ENCODE data around the gene LRRC27.

The LRRC27 gene

GRCh38 chr10:132405463-132405991 is 73.5 kb downstream of the LRRC27 start:
- no peak for DNase-seq

- DNase-seq = no peak
Observed at GRCh38 chr10:132406181-132406580, 74.2 kb downstream of the LRRC27 start.

DNA sequence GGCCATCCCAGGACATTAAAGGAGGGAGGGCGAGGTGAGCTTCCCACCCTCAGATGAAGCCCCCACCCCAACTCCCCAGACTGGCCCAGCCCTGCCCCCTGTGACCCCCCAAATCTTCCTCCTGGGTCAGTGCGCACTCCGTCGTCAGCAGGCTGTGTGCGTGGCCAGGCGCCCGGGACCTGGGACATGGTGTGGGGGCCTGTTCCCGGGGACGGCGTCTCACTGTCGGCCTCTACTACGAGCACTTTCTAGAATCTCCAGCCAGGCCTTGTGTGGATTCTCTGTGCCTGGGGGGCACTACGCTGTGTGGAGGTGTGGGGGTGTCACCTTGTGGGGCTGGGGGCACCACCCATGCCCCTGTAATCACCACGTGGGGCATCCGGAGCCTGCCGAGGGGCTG is 74.8 kb downstream of the LRRC27 start:
- no peak for DNase-seq

DNA sequence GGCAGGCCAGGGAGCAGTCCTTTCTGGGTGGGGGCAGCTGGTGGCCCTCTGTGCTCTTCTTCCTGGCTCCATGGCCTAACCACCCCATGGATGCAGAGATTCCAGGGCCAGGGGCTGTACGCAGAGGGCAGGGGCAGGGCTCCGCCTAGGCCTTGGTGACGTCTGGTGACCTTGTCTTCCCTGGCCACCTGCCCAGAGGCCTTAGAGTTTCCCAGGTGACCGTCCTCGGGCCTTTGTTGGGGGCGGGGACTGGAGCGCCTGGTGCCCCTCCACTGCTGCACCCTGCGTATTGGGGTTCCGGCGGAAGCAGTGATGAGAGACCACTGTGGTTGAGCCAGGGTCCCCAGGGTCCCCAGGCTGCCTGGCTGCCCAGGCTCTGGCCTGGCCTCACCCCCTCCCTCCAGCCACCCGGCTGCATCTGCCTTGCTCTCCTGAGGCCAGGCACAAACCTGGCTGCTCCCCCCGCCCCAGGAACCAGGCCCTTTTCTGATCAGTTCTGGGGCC is 75.3 kb downstream of the LRRC27 start:
- DNase-seq = no peak

DNA sequence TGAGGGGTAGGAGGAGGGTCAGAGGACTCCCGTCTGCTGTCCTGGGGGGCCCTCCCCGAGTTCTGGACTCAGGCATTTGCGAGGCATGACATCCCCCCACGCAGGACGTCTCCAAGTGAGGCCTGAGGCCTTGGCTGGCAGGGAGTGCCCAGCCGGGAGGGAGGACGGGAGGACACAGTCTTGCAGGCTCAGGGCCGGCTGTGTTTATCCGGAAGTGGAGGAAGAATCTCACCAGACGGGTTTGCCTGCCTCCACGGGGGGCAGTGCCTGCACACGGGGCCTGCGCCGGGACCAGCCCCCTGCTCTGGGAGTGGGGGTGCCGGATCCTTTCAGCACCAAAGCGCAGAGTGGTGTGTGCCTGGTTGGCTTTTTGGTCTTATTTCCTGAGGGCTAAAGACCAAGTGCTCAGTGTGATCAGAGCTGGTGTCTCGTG is 75.9 kb downstream of the LRRC27 start:
- DNase-seq = no peak

DNA sequence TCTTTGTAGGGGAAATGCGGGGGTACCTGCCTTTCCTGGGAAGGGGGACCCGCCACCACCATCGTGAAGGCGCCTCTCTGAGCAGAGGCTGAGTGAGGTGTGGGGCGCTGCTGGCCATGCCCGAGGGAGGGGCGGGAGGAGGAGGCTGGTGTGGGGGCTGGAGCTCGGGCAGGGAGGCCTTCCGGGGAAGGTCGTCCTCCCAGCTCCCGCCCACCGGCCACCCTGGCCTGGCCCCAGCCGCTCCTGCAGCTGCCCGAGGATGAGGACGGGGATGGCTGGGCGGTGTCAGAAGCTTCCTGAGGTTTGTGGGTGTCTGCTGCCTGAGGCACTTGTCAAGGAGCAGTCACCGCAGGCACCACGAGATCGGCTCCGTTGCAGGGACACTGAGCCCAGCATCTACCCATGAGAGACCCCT is 76.4 kb downstream of the LRRC27 start:
- DNase-seq = no peak

DNA sequence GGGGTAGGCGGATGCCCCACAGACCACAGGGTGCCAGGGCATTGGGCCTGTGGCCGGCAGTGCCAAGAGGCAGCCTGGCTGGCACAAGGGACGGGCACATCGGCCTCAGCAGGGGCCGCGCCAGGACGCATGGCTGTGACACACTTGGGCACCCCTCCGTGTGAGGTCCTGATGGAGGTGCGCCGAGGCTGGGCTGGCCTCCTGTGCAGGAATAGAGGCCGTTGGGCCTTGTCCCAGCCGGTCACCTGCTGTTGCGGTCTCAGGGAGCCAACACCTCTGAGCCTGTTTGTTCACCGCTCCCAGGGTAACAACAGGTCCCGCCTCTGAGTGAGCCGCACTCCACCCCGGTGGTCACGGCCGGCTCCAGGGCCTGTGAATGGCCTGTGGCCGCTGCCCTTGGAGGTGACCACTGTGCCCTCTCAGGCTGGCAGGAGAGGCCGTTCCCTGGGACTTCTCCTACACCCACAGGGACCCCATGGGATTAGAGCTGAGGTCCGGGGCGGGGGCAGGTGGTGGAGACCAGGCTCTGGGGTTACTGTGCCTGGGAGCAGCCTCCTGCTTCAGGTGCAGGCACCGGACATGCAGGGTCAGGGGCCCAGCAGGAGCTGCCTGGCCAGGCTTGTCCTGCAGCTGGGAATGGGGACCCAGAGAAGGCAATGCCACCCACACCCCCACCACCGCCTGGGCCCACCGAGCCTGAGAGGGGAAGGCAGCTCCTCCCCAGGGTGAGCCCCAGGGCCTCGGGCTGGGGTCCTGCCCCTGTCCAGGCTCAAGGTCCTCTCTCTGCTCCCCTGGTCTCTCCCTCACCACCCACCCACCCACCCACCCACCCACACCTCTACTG is 77.1 kb downstream of the LRRC27 start:
- DNase-seq = no peak

GRCh38 chr10:132409667-132410028 is 77.7 kb downstream of the LRRC27 start:
- no peak for DNase-seq

- no peak for DNase-seq
Observed at GRCh38 chr10:132410056-132410778, 78.2 kb downstream of the LRRC27 start.

- DNase-seq = no peak
Observed at GRCh38 chr10:132410779-132411532, 79.0 kb downstream of the LRRC27 start.

- DNase-seq = no peak
Observed at GRCh38 chr10:132411561-132412253, 79.7 kb downstream of the LRRC27 start.

DNA sequence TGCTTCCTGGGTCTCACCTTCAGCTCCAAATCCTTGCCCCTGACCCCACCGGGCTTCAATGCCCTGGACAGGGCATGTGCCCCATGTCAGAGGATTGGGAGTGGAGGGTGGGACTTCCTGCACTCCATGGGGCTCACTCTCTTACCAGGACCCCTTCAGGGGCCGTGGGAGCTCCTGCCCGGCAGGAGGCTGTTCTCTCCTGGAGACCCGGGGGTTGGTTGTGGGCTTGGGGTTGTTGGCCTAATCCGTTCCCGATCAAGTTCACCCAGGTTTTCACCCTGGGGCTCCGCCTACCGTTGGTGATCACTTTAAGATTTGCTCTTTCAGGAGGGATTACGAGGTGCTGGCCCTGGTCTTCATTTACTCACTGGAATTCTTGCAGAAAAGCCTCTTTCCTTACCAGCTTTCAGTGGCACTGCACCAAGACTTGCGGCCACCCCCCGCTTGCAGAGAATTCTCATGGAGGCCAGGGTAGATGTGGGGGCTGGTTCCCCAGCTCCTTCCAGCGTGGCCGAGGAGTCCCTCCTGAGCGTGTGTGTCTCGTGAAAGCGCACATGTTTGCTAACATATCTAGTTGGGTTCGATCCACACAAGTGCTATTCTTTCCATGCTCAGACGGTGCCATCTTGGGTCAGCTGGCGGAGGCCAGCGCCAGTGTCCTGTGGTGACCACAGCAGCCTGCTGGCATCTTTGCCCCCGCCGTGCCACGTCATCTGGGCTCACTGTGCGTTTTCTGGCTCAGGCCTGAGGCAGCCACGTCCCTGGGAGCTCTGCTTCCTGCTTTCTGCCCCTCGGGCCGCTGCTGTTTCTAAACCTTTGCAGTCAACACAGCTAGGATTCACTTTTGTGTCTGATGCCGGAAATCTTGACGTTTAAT is 80.6 kb downstream of the LRRC27 start:
- DNase-seq = no peak

DNA sequence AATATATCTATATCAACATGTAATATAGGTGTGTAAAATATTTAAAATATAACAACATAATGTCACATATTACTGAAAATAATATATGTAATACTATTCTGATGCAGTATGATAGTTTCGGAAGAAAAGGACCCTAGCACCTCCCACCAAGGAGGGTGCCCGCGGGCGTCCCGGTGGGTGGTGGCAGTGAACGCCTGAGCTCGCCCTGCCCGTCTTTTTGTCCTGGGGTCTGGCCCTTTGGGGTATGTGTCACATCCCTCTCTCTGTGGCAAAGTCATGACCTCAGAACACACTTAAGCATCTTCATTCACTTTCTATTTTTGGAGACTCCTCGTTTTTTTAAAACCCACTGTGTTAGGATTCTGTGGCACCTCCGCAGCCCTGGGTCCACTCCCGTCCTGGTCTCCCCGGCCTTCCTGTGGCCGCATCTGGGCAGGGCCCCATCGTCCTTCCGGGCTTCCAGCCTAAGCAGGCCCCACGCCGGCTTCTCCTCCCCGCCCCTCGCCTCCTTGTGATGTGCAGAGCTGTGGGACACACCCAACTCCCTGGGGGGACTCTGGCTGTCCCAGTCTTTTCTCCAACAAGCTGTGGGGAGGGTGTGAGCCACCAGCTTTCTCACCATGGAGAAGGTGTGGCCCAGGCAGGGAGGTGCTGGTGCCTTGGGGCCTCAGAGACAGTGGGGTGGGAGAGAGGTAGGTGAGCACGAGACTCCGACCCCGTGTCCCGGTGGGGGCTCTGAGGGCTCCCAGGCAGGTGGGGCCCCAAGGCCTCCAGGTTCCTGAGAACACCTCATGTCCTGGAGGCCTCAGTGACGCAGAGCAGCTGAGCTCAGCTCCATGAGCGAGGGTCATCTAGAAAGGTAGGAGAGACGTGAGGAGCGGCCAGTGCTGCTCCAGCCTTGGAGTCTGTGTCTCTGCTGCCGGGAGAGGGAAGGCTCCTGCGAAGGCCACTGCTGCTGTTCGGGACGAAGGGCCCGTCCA is 81.5 kb downstream of the LRRC27 start:
- no peak for DNase-seq

DNA sequence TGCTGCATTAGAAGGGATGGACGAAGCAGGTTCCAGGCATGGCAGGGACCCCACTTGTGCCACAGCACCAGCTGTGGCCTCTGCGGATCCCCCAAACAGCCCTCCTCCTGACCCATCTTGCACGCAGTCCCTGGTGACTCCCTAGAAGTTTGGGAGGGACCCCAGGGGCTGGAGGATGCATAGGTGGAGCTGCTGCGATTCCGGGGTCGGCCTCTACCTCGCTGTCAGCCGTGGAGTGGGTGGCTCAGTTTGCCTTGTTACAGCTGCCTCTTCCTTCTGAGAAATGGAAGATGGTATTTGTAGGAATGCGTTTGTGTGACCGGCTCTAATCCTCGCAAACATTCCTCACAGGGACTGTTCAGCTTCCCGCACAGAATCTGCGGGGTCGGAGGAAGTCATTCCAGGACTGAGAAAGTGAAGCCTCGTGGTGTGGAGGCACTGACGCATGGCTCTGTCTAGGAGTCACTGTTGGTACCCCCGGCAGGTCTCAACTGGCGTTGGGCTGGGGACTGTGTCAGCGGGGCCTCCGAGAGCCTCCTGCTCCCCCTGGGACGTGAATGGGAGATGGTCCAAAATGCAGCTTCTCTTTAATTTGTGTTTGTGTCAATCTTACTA is 82.5 kb downstream of the LRRC27 start:
- DNase-seq = no peak

GRCh38 chr10:132415255-132415654 is 83.3 kb downstream of the LRRC27 start:
- no peak for DNase-seq

- no peak for DNase-seq
Observed at GRCh38 chr10:132415956-132416355, 84.0 kb downstream of the LRRC27 start.

DNA sequence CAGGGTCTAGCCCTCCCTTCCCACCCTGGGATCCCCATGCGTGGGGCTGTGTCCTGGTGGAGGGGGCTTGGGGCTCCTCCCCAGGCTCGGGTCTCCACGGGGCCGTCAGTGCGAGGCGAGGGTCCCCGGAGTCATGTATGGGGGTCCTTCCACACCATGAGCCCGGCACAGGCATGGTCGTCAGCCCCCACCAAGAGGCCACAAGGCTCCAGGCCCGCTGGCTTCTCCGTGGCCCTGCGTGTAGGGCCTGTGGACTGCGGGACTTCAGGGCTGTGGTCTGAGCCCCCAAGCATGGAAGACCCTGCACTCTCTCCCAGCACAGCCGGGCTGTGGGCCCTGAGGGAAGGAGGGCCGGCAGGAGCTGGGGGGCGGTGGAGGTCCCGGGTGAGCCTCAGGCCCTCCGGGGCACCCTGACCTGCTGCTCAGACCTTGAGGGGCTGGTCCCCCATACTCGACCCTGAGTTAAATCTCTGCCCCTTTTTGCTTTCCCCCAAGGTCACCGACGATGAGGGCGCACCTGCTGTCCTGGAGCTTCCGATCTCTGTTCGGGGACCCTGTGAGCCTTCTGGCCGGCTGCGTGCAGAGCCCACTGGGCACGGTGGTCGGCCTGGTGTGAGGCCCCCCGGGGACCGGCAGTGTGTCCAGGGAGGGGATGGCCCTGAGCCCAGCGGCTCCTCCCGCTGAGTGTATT is 84.7 kb downstream of the LRRC27 start:
- DNase-seq = no peak

DNA sequence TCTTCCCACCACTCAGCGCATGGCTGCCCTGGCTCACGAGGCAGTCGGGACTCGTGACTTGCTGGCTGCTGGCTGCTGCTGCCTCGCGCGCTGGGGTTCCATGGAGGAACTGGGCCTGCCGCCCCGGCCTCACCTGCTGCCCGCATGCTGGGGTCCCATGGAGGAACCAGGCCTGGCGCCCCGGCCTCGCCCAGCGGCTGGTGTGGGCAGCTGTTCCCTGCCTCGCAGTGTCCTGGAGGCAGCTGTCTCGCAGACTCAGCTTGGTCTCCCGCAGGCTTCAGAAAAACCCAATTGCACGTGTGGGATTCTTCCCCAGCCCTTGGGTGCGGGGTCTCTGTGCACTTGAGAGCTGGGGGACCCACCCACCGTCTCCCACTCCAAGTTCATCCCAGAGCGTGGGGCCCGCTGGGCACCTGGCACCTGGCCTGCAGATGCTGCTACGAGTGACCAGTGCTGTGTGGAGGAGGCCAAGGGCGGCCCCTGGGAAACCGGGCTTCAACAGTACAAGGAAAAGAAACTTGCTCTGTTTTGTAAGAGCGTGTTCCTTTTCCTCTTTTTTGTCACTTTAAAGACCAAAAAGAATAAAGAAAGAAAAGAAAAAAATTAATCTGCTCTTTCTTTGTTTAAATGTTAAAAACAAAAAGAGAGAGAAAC is 85.4 kb downstream of the LRRC27 start:
- DNase-seq = no peak

All from NCI-H1048 (cell line).